Activated gamma-delta T cell (primary cell): ENCODE results near the gene KEL.

Source experiments
- DNase-seq: peaks from one replicate; lab custom pipeline; 2025; lab: John Stamatoyannopoulos, UW

Gene KEL

GRCh38 chr7:142896741-142897379, 65.3 kb downstream of the KEL start:
- DNase-seq = no peak

GRCh38 chr7:142896151-142896550, 66.0 kb downstream of the KEL start:
- DNase-seq = no peak

GRCh38 chr7:142894985-142895593, 67.1 kb downstream of the KEL start:
- DNase-seq = no peak

- no peak for DNase-seq
These were observed 67.8 kb downstream of the KEL start for GRCh38 chr7:142894112-142894984.

- no peak for DNase-seq
These were observed 69.2 kb downstream of the KEL start for GRCh38 chr7:142892951-142893350.

- no peak for DNase-seq
These were observed 70.6 kb downstream of the KEL start for GRCh38 chr7:142891490-142892082.
